NCI-H748 (cell line): Measurements from ENCODE around the gene GALNTL6.
"Not testable (repeated sequence)": the region's sequence is repeated elsewhere in the genome, so short reads cannot be mapped to it uniquely, and the experiment has no call there.

Source experiments
- DNase-seq: peaks from one replicate; lab custom pipeline; 2025; ENCODE audit not compliant: unreplicated experiment; lab: John Stamatoyannopoulos, UW

GALNTL6 gene

DNA sequence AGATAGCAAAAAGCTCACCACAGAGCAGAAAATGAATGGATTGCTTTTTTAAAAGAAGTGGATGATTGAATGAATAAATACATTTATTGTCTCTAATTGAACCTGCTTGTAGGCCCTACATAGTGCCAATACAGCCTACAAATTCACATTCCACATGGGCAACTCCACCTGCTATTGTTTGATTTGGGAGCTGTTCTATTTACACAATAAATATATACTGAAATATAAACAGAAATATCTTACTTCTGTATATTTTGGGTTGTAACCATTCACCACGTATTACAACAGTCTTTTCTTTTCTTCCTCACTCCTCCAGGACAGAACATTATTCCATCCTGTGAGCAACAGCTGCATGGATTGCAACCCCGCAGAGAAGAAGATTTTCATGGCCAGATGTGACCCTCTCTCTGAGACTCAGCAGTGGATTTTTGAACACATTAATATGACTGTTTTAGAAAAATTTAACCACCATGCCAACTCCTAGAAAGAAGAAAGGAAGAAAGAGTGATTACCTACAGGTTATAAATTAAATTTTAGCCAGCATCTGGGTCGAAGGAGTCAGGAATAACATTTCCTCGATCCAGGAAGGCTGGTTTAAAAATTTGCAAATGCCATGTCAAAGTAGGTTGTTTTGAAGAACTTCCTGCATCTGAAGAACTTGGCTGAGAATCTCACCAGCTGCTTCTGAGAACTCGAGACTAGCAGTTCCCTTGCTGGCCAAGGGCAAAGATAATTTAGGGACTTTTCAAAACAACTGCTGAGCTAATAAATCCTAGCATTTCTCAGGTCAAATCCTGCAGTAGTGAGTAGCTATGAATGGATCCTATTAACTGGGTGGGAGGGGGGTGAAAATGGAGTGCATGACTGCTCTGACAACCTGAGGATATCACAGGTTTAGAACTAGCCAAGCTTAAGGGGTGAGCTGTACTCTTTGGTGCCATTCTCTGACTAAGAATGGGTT lies 1226.7 kb downstream of the GALNTL6 start:
- peak; percentile 45 for DNase-seq

DNA sequence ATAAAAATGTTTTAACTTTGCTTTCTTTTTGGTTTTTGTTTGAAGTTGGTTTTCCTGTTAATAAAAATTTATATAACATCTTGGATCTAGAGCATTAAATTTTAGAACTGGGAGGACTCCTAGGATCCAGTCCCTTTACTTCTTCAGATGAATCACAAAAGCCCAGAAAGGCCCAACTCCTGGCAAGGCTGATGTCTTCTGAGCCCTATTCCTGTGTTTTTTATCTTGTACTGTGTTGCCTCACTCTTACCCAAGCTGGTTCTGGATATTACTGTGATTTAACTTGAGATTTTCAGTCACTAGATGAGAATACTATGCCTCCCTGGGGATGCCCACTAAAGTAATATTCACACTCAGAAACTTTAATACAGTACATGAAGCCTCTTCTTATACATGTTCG lies 1228.3 kb downstream of the GALNTL6 start:
- DNase-seq, result no peak

DNA sequence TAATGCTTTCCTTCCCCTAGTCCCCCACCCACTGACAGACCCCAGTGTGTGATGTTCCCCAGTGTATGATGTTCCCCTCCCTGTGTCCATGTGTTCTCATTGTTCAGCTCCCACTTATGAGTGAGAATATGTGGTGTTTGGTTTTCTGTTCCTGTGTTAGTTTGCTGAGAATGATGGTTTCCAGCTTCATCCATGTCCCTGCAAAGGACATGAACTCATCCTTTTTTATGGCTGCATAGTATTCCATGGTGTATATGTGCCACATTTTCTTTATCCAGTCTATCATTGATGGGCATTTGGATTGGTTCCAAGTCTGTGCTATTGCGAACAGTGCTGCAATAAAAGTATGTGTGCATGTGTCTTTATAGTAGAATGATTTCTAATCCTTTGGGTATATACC lies 1228.9 kb downstream of the GALNTL6 start:
- not testable (repeated sequence) for DNase-seq

DNA sequence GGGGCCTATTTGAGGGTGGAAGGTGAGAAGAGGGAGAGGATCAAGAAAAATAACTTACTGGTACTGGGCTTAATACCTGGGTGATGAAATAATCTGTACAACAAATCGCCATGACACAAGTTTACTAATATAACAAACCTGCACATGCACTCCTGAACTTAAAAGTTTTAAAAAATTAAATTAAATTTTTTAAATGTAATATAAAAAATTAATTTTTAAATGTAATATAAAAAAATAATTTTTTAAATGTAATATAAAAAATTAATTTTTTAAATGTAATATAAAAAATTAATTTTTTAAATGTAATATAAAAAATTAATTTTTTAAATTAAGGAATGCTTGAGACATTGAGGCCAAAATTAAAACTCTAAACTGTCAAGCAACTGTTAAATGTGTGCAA lies 1231.1 kb downstream of the GALNTL6 start:
- DNase-seq, result no peak

DNA sequence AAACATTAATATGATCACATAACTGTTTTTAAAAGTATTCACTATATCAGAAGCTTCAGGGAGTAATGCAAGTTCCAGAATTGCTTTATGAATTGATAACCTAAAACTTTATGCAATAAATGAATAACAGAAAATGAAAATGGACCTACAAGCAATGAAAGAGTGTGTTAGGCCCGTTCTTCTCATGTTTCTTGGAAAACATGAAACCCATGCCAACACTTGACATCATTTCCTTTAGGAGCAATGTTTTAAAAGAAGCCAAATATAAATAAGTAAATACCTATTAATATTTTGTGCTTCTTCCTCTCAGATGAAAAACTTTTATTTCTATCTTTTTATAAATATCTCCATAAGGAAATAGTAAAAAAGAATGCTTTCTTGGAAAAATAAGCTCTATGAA lies 1232.4 kb downstream of the GALNTL6 start:
- no peak for DNase-seq

DNA sequence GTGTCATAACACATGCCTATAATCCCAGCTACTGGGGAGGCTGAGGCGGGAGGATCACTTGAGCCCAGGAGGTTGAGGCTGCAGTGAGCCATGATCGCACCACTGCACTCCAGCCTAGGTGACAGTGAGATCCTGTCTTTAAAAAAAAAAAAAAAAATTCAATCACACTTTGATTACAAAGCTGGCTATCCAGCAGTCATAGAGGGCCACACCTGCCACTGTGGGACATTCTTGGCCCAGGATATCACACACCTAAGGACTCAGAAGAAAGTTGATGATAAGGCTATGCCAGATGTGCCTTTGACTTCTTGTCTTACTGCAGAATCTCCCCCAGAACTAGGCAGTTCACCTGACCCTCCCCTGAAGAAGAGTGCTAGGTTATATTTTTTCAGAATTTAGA lies 1232.9 kb downstream of the GALNTL6 start:
- no peak for DNase-seq

DNA sequence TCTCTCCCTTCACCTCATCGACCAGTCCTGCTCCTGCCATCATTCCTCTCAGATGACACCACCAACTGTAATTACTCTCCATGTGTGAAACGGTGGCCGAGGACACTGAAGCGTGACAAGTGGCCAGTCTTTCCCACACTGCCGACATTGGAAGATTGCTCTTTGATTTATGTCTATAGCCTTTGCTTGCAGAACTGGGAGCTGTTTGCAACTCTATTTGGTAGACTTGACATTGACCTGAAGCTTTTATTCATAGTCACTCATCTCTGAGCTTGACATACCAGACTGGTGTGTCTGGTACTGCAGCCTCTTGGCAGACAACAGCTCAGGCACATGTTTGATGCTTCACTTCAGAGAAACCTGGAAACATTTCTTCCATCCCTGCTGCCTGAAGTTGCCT lies 1233.6 kb downstream of the GALNTL6 start:
- DNase-seq, result peak; percentile 91

DNA sequence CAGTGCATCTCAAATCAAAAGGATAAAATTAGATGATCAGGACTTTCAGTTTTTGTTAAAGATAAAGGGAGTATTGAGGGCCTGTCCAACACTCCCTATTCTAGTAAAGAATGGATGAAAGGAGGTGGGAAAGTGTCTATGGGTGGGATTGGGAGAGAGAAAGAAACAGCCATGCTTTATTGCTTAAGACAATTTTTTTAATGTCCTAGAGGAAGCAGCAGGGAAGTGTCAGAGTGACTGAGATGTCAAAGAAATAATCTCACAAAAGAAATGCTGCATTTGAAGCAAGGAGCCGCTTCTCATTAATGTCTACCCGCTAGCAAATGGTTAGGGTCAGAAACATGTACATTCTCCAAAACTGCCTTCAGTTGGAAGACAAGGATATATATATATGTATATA lies 1238.0 kb downstream of the GALNTL6 start:
- DNase-seq, result no peak

DNA sequence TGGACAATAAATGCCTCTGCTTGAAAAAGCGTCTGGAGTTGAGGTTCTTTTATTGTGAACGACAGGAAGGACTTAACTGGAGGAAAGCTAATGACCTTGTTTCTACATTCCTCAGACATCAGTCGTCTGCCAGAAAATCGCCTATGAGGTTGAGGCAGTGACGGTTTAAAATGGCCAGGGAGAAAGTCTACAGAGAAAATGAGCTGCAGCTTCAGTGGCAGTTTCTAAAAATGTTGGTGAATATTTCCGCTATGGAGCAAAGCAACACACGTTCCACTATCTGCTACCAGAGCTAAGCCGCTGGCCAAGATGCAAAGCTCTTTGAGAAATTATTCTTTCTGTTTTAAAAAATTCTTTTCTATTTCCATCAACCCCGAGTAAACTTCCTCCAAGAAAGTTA lies 1238.5 kb downstream of the GALNTL6 start:
- no peak for DNase-seq

DNA sequence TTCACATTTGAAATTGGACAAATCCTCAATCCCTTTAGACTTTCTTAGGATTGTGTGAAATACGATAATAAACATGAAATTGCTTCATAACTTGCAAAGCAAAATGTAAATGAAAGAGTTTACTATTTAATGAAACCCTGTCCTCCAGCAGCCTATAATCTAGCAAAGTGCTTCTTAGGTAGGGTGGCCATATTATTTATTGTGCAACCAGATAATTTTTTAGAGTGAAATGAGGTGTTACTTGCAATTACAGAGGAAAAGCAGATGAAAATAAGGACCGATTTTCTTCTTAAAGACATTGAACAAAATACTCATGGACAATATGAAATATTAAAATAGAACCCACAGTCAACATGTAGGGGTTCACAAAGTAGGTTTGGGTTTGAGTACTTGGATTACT lies 1239.2 kb downstream of the GALNTL6 start:
- DNase-seq, result no peak

DNA sequence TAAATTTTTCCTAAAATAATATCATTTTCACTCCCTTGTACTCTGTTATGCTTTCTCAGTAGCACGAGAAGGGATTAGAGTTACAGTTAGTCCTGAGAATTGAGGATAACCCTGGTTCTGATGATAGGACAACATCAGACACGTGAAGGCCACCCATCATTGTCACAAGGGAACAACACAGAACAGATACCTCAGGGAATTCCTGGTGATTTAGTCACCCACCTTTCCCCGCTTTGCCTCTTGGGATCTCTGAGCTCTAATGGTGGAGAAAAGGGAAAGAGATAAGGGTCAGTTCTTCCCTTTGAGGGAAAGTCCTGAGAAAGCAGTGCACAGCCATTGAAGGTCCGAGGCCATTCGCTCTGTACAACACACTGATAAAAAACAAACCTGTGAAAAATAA lies 1243.1 kb downstream of the GALNTL6 start:
- DNase-seq, result peak; percentile 39

DNA sequence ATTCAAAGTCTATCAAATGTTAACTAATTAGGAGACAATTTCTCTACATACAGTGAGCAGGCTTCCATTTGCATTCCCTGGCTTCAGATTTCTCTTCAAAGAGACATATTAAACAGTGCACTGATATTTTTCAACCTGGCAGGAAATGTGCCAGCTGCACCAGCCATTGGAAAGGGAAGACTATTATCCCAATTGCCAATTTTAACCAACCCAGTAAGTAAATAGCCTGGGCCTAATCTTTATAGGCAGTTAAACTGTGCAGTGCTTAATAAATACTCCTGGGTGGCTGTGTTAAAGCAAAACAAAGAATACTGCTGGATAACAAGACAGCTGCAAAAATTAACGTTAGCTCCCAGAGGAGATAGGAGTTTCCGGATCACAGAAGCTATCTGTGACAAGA lies 1243.5 kb downstream of the GALNTL6 start:
- peak; percentile 94 for DNase-seq

DNA sequence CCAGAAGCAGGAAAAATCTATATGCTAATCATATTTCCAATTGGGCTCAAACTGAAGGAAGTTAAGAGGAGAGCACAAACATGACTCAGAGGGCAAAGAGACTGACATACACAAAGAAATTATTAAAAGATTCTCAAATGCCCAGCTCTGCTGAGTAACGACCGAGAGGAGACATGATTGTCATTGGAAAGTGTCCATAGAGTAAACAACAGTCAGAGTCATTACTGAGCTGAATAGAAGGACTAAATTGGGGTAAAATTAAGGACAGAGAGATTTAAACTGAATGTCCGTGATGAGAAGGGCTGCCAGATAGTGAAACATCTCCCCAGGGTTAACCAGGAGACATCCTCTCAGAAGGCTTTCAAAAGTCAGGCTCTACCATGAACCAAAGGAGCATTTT lies 1244.2 kb downstream of the GALNTL6 start:
- DNase-seq, result peak; percentile 88

DNA sequence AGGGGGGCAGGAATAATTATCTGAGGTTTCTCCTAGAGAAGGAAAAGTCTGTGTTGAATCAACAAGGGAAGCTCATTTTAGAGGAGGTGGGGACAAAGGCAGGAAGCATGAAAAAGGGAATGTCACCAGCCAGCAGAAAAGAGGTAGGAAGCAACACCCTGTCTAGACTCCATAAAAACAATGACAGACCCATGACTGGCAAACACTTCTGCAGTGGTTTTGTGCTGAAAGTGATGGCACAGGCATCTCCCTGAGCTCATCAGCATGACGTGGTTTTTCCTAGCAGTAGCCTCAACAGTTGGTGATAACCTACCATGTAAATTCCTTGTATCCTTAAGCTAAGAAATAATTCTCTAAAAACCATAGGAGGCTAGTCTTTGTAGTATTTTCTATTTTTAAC lies 1244.7 kb downstream of the GALNTL6 start:
- peak; percentile 78 for DNase-seq

DNA sequence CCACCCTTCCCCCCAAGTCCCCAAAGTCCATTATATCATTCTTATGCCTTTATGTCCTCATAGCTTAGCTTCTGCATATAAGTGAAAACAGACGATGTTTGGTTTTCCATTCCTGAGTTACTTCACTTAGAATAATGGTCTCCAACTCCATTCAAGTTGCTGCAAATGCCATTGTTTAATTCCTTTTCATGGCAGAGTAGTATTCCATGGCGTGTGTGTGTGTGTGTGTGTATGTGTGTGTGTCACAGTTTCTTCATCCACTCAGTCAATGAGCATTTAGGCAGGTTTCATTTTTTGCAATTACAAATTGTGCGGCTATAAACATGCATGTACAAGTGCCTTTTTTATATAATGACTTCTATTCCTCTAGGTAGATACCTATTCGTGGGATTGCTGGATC lies 1248.0 kb downstream of the GALNTL6 start:
- DNase-seq, result no peak

DNA sequence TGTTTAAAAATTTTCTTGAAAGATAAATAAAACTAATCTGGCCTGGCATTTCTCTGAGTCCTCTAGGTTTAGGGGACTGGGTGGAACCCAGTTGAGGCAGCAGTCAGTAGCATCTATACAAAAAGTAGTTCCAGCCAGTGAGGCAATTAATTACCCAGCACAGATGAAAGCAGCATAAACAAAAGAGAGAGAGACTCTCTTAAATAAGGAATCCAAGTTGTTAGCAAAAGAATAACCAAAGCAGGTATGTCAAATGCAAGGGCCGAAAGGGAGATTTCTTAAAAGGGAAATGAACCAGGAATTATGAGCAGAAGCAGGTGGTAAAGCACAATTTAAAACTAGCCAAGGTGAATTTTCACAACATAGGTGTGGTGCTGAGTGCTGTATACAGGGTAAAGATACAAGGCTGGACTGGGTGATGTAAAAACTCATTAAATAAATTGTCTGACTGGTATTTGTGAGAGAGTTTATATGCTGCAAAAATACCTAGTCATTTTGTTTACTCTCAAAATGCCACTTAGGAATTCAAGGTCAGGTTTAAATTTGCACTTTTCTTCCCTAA lies 1260.8 kb downstream of the GALNTL6 start:
- no peak for DNase-seq

DNA sequence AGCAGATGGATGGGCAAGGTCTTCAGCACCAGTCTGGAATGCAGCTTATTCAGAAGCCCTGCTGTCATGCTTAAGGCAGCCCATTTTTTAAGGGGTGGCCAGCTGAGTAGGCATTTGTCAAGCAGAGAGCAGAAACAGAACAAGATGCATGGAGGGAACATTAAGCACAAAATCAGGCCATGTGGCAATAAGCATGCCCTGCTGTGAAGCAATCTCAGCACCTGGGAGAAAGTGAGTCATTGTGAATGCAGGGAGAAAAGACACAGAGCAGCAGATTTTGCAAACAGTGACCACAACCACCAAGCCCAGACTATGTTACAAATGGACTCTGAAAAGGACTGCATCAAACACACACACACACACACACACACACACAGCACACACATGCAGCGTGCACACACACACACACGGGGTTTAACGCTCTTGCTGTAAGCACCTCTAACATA lies 1261.3 kb downstream of the GALNTL6 start:
- DNase-seq, result peak; percentile 38

DNA sequence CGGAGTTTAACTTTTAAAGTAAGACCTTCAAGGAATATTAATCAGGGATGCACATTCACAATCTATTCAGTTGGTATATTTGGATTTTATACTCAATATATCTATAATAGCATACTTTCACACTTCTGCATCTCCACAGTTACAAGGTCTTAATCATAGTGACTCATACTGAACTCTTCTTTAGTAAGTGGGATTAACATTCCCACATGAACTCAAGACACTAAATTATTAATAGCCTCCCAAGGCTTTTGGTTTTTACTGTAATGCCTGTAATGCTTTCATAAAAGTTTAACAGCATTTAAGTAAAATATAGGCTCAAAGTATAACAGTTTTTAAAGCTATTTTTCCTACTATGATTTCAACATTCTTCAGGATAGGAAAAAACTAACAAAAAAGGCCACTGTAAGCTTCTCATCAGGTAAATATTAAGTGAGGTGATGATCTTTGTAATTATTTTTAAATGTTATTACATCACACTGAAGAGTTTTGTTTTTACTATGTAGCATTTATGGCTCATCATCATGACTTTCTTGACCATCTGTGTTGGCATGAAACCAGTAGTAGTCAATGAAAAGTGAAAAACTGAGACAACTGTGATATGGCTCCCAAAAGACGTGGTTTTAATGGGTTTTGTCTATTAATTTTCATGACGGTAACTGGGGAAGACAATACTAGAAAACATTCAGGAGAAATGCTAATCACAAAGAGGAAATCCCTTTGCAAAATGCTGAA lies 1263.9 kb downstream of the GALNTL6 start:
- no peak for DNase-seq

DNA sequence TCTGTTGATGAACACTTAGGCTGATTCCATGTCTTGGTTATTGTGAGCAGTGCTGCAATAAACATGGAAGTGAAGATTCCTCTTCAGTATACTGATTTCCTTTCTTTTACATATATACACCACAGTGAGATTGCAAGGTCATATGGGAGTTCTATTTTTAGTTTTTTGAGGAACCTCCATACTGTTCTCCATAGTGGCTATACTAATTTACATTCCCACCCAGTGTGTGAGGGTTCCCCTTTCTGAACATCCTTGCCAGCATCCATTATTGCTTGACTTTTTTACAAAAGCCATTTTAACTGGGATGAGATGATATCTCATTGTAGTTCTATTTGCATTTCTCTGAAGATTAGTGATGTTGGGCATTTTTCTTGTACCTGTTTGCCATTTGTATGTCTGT lies 1274.9 kb downstream of the GALNTL6 start:
- no peak for DNase-seq
